M059J (cell line): ENCODE data around the gene BLOC1S1. TPM values are rescaled to one million over a fixed set of nuclear protein-coding genes. Genes with fewer than 3 reads are reported as not detected.

Source experiments
- DNase-seq: peaks from one replicate; pipeline ENCODE4 v3.0.0-alpha.2; 2012; ENCODE audit warnings: low read depth
- total RNA-seq: library from RNA; depleted of rRNA; stranded (reverse); fragments of >200 nt; shearing (Covaris generic); gene quantifications from 2 replicates; pipeline ENCODE4 v1.2.3, GENCODE V29; 2014

The BLOC1S1 gene
- total RNA-seq, 1 experiment from 2014 or later, result 115 TPM

DNA sequence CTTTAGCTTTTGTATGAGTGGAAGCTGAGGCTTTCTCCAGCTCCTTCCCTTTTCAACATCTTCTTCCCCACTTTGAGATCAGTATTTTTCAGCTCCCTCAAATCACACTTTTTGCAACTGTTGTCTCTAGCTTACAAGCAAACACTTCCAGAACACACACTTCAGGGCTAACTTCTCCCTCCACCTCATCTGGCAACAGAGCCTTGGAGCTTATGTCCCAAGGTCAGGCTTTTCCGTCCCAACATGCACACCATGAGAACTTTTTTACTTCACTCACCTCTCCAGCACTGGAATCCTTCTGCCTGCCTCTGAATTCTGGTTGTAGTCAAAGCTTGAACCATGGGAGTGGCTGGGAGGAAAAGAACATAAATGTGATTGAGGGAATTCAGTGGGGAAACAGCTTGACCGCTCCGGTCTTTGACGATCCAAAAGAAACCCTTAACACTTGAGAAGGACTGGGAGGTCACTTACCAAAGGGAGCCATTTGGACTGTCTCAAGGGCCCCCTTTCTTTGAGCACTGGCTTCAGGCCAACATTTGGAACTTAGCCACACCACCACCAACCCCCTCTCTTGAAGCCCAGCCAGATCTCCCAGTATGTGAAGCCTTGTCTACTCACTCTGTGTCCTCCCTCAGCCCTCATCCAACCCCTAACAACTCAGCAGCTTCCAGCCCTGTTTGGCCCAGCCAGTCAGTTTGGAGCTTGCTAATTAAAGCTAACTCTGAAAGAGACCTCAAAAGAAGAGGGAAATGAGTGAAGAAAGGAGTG lies 3.9 kb upstream of the BLOC1S1 start:
- no peak for DNase-seq

- DNase-seq, result no peak
Measured at GRCh38 chr12:55712700-55713415, 3.0 kb upstream of the BLOC1S1 start.

GRCh38 chr12:55713721-55714120 lies 2.1 kb upstream of the BLOC1S1 start:
- DNase-seq, result peak; percentile 71

- no peak for DNase-seq
Measured at GRCh38 chr12:55715169-55715764, 579 bp upstream of the BLOC1S1 start.

- DNase-seq, result no peak
Measured at GRCh38 chr12:55716582-55716957, 724 bp downstream of the BLOC1S1 start.

DNA sequence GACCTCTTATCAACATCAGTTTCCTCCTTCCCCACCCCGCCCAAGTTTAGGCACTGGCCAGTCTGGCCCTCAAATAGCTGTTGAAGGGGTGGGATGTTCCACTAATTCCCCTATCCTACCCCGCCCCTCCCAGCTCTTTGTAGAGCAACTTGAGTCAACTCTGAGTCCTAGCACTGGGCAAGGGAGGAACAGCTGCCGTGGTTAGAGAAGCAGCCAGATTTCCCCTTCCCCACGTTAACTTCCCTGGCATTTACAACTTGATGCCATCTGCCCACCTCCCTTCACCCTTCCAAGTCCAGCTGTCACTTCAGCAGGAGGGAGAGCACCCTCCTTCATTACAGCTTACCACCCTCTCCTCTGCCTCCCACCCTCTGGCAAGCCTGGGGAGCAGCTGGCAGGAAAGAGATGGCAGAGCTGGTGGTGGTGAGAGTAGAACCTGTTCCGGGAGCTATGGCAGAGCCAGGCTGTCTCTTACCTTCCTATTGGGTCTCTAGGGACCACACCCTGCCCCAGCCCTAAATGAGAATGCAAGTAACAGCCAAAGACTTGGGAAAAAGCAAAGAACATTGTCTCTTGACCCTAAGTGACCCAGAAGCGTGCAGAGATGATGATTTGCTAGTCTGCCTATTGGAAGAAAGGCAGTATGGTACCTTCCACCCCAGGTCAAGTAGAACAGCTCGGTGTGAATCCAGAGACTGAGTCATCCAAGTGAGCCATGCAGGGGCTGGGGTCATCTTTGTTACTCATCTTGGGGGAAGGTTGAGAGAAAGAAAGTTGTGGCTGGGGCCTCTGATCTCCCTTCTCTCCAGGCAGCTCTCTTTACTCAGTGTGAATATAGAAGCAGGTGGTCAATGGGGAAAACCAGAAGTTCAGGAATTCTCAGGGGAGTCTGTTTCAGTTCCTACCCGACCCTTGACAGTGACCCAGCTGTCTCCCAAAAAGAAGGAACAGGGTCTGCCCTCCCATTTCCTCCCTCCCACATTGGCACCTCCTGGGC lies 1.5 kb downstream of the BLOC1S1 start:
- peak; percentile 88 for DNase-seq

- peak; percentile 41 for DNase-seq
Measured at GRCh38 chr12:55718015-55718414, 2.2 kb downstream of the BLOC1S1 start.

GRCh38 chr12:55718624-55719275 lies 2.9 kb downstream of the BLOC1S1 start:
- no peak for DNase-seq

- no peak for DNase-seq
Measured at GRCh38 chr12:55719371-55719770, 3.5 kb downstream of the BLOC1S1 start.

- DNase-seq, result peak; percentile 64
Measured at GRCh38 chr12:55720071-55720564, 4.3 kb downstream of the BLOC1S1 start, which contains the start of gene RDH5. Gene RDH5 (plus strand): TSS chr12:55720393. CDS start chr12:55721185, 792 bp downstream.

GRCh38 chr12:55720894-55721444 lies 5.1 kb downstream of the BLOC1S1 start:
- peak; percentile 98 for DNase-seq

GRCh38 chr12:55721601-55722213 lies 5.9 kb downstream of the BLOC1S1 start:
- DNase-seq, result peak; percentile 58

- DNase-seq, result no peak
Measured at GRCh38 chr12:55722948-55723347, 7.1 kb downstream of the BLOC1S1 start.

GRCh38 chr12:55723516-55724225 lies 7.8 kb downstream of the BLOC1S1 start:
- DNase-seq, result no peak

- DNase-seq, result peak; percentile 62
Measured at GRCh38 chr12:55724226-55724939, 8.5 kb downstream of the BLOC1S1 start.

GRCh38 chr12:55724940-55725309 lies 9.1 kb downstream of the BLOC1S1 start:
- DNase-seq, result no peak

- DNase-seq, result no peak
Measured at GRCh38 chr12:55725556-55725955, 9.7 kb downstream of the BLOC1S1 start.

DNA sequence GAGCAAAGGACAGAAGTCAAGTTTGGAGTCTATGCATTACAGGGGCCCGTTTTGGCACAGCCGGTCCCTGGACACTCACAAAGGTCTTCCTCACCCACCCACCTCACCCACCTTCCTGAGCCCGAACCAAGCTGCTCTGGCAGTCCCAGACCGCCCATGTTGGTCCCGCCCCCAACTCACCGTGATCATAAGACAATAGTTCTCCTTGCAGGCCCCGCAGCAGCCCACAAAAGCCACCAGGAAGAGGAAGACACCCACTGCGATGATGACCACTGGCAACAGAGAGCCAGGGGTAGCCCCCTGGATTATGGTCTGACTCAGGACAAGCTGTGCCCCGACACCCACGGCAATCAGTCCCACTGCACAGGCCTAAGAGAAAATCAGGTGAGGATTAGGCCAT lies 11.1 kb downstream of the BLOC1S1 start:
- no peak for DNase-seq
